B cell (primary cell): ENCODE data around the gene UBAC2.

Experiments used
- CTCF ChIP-seq: fragments of 200-600 bp; IDR thresholded peaks from one replicate; pipeline ENCODE4 v1.8.0; 2022; ENCODE audit warnings: antibody characterized with exemption, mild to moderate bottlenecking
- EZH2 ChIP-seq: IDR thresholded peaks from 2 replicates; pipeline ENCODE4 v1.6.1; 2012; ENCODE audit warnings: borderline replicate concordance, low read depth, mild to moderate bottlenecking, moderate library complexity, low read length; ENCODE audit not compliant: insufficient read depth, poor library complexity, severe bottlenecking

- TF ChIP-seq CTCF = no peak
- no peak for TF ChIP-seq EZH2
Measured at GRCh38 chr13:99345345-99345744, 144.7 kb downstream of the UBAC2 start.
